SK-N-SH treated with all-trans-retinoic acid at 6 μM for 48 hours (cell line): ENCODE data around the gene ATP7B.

Experiments
- ATAC-seq: fragments of 200-7000 bp; cut with Tn5 transposase; 3 replicates; pipeline ENCODE4 v1.9.1; 2020; ENCODE audit warnings: mild to moderate bottlenecking, moderate library complexity
- ARNTL ChIP-seq: fragments of 450-650 bp; formaldehyde crosslinking; IDR thresholded peaks from 2 replicates; pipeline ENCODE4 v1.5.0; 2020; ENCODE audit warnings: low read depth, mild to moderate bottlenecking, moderate library complexity, borderline replicate concordance
- BACH2 ChIP-seq: fragments of 250-450 bp; sonication (Bioruptor Pico); IDR thresholded peaks from 2 replicates; pipeline ENCODE4 v1.9.0; 2021; ENCODE audit warnings: mild to moderate bottlenecking, borderline replicate concordance
- CREB5 ChIP-seq: fragments of 250-450 bp; sonication (Bioruptor Pico); IDR thresholded peaks from 2 replicates; pipeline ENCODE4 v1.5.1; 2020; ENCODE audit warnings: low read depth, mild to moderate bottlenecking, moderate library complexity
- CSDC2 ChIP-seq: fragments of 250-450 bp; sonication (Bioruptor Pico); IDR thresholded peaks from 2 replicates; pipeline ENCODE4 v1.5.0; 2020; ENCODE audit warnings: mild to moderate bottlenecking, moderate library complexity
- CSRNP3 ChIP-seq: fragments of 250-450 bp; sonication (Bioruptor Pico); IDR thresholded peaks from 2 replicates; pipeline ENCODE4 v1.5.1; 2021; ENCODE audit warnings: mild to moderate bottlenecking, moderate library complexity
- ESRRG ChIP-seq: fragments of 250-450 bp; sonication (Bioruptor Pico); IDR thresholded peaks from 2 replicates; pipeline ENCODE4 v1.6.1; 2021; ENCODE audit warnings: mild to moderate bottlenecking
- GLIS3 ChIP-seq: fragments of 250-450 bp; sonication (Bioruptor Pico); IDR thresholded peaks from 2 replicates; pipeline ENCODE4 v1.5.0; 2020; ENCODE audit warnings: mild to moderate bottlenecking, moderate library complexity
- ISL1 ChIP-seq: fragments of 250-450 bp; sonication (Bioruptor Pico); IDR thresholded peaks from 2 replicates; pipeline ENCODE4 v2.1.2; 2022; ENCODE audit warnings: mild to moderate bottlenecking, moderate library complexity
- OSR1 ChIP-seq: fragments of 250-450 bp; sonication (Bioruptor Pico); IDR thresholded peaks from 2 replicates; pipeline ENCODE4 v1.8.0; 2022; ENCODE audit warnings: moderate library complexity, mild to moderate bottlenecking, inconsistent platforms
- PATZ1 ChIP-seq: fragments of 250-450 bp; sonication (Bioruptor Pico); IDR thresholded peaks from 2 replicates; pipeline ENCODE4 v1.8.0; 2020; ENCODE audit warnings: mild to moderate bottlenecking, moderate library complexity, borderline replicate concordance
- POU6F1 ChIP-seq: fragments of 250-450 bp; sonication (Bioruptor Pico); IDR thresholded peaks from 2 replicates; pipeline ENCODE4 v1.8.0; 2021; ENCODE audit warnings: low read depth, mild to moderate bottlenecking, moderate library complexity, borderline replicate concordance
- PPARA ChIP-seq: fragments of 250-450 bp; sonication (Bioruptor Pico); IDR thresholded peaks from 2 replicates; pipeline ENCODE4 v1.5.0; 2020; ENCODE audit warnings: mild to moderate bottlenecking, borderline replicate concordance
- RARB ChIP-seq: fragments of 250-450 bp; sonication (Bioruptor Pico); IDR thresholded peaks from 2 replicates; pipeline ENCODE4 v1.8.0; 2021; ENCODE audit warnings: mild to moderate bottlenecking, moderate library complexity
- SNAI2 ChIP-seq: fragments of 250-450 bp; sonication (Bioruptor Pico); IDR thresholded peaks from 2 replicates; pipeline ENCODE4 v1.5.0; 2020; ENCODE audit warnings: mild to moderate bottlenecking, moderate library complexity
- TCF4 ChIP-seq: fragments of 250-450 bp; sonication (Bioruptor Pico); IDR thresholded peaks from 2 replicates; pipeline ENCODE4 v1.8.0; 2021; ENCODE audit warnings: mild to moderate bottlenecking, moderate library complexity, borderline replicate concordance
- TOX ChIP-seq: fragments of 250-450 bp; sonication (Bioruptor Pico); IDR thresholded peaks from 2 replicates; pipeline ENCODE4 v1.8.0; 2021; ENCODE audit warnings: mild to moderate bottlenecking, moderate library complexity, borderline replicate concordance
- ZC3H10 ChIP-seq: fragments of 250-450 bp; sonication (Bioruptor Pico); IDR thresholded peaks from 2 replicates; pipeline ENCODE4 v1.5.1; 2021; ENCODE audit warnings: mild to moderate bottlenecking, moderate library complexity
- ZFP3 ChIP-seq: fragments of 250-450 bp; sonication (Bioruptor Pico); IDR thresholded peaks from 2 replicates; pipeline ENCODE4 v1.5.0; 2020; ENCODE audit warnings: mild to moderate bottlenecking, moderate library complexity
- ZFP30 ChIP-seq: fragments of 450-650 bp; formaldehyde crosslinking; IDR thresholded peaks from 2 replicates; pipeline ENCODE4 v1.5.0; 2022; ENCODE audit warnings: mild to moderate bottlenecking, moderate library complexity
- ZNF565 ChIP-seq: fragments of 450-650 bp; formaldehyde crosslinking; conservative IDR thresholded peaks from 2 replicates; pipeline ENCODE4 v1.5.0; 2020; ENCODE audit warnings: low read depth, mild to moderate bottlenecking, moderate library complexity
- ZNF70 ChIP-seq: fragments of 450-650 bp; formaldehyde crosslinking; IDR thresholded peaks from 2 replicates; pipeline ENCODE4 v1.5.0; 2020; ENCODE audit warnings: mild to moderate bottlenecking, moderate library complexity
- ZNF8 ChIP-seq: fragments of 450-650 bp; formaldehyde crosslinking; IDR thresholded peaks from 2 replicates; pipeline ENCODE4 v1.5.0; 2020; ENCODE audit warnings: mild to moderate bottlenecking, moderate library complexity

Gene ATP7B

GRCh38 chr13:51895906-51896888 is 115.1 kb downstream of the ATP7B start (continued):
- TF ChIP-seq PATZ1 (CRISPR knock-in tag) (no peak), BACH2 (CRISPR knock-in tag) (no peak), CREB5 (CRISPR knock-in tag) (no peak)

GRCh38 chr13:51894239-51894638 is 117.0 kb downstream of the ATP7B start:
- ATAC-seq = no peak
- no peak for TF ChIP-seq PATZ1 (CRISPR knock-in tag)
- no peak for TF ChIP-seq ARNTL (CRISPR knock-in tag)
- no peak for TF ChIP-seq RARB (CRISPR knock-in tag)
- TF ChIP-seq POU6F1 (CRISPR knock-in tag) = no peak
- TF ChIP-seq ZC3H10 (CRISPR knock-in tag) = no peak
- no peak for TF ChIP-seq CSRNP3 (CRISPR knock-in tag)
- TF ChIP-seq ESRRG (CRISPR knock-in tag) = no peak
- no peak for TF ChIP-seq CSDC2
- TF ChIP-seq PPARA (CRISPR knock-in tag) = no peak
- no peak for TF ChIP-seq ZFP3
- no peak for TF ChIP-seq ZNF70 (CRISPR knock-in tag)
- TF ChIP-seq SNAI2 (CRISPR knock-in tag) = no peak
- TF ChIP-seq TOX (CRISPR knock-in tag) = no peak
- TF ChIP-seq GLIS3 (CRISPR knock-in tag) = no peak
- TF ChIP-seq OSR1 (CRISPR knock-in tag) = no peak
- TF ChIP-seq TCF4 (CRISPR knock-in tag) = no peak
- TF ChIP-seq ZNF565 (CRISPR knock-in tag) = no peak

- TF ChIP-seq ARNTL (CRISPR knock-in tag) (no peak), GLIS3 (CRISPR knock-in tag) (no peak), RARB (CRISPR knock-in tag) (no peak), ZNF565 (CRISPR knock-in tag) (no peak), PATZ1 (CRISPR knock-in tag) (no peak), TOX (CRISPR knock-in tag) (no peak), SNAI2 (CRISPR knock-in tag) (no peak), ZC3H10 (CRISPR knock-in tag) (no peak), ZFP30 (CRISPR knock-in tag) (no peak), ZNF8 (CRISPR knock-in tag) (no peak), ZFP3 (no peak), CREB5 (CRISPR knock-in tag) (no peak), ZNF70 (CRISPR knock-in tag) (no peak), BACH2 (CRISPR knock-in tag) (no peak), OSR1 (CRISPR knock-in tag) (no peak), ISL1 (CRISPR knock-in tag) (no peak), CSDC2 (no peak), POU6F1 (CRISPR knock-in tag) (no peak)
- no peak for ATAC-seq
These were observed 118.6 kb downstream of the ATP7B start for GRCh38 chr13:51892657-51893056.
